Chondrocyte (in vitro differentiated cells): ENCODE results near the gene NUP188. TPM values are rescaled to one million over a fixed set of nuclear protein-coding genes. Genes with fewer than 3 reads are reported as not detected.
A peak's percentile ranks its signal among the peaks of the same experiment; 100 is the strongest.

Experiments
- DNase-seq: peaks from one replicate; pipeline ENCODE4 v3.0.0; 2021; ENCODE audit warnings: mixed read lengths, low spot score
- H3K27ac Mint-ChIP-seq: one replicate; pipeline ENCODE4 v1.8.0; 2021; ENCODE audit warnings: mild to moderate bottlenecking, moderate library complexity, mixed read lengths; ENCODE audit not compliant: unreplicated experiment
- H3K27me3 Mint-ChIP-seq: 2 replicates; pipeline ENCODE4 v1.8.0; 2021; ENCODE audit warnings: low read depth, mixed read lengths
- H3K36me3 Mint-ChIP-seq: 2 replicates; pipeline ENCODE4 v1.8.0; 2021; ENCODE audit warnings: low read depth, mixed read lengths
- H3K4me1 Mint-ChIP-seq: 2 replicates; pipeline ENCODE4 v1.8.0; 2021; ENCODE audit warnings: low read depth, mild to moderate bottlenecking, mixed read lengths
- H3K4me3 Mint-ChIP-seq: one replicate; pipeline ENCODE4 v1.8.0; 2021; ENCODE audit warnings: mild to moderate bottlenecking, moderate library complexity, mixed read lengths; ENCODE audit not compliant: unreplicated experiment
- H3K9me3 Mint-ChIP-seq: 2 replicates; pipeline ENCODE4 v1.8.0; 2021; ENCODE audit warnings: low read depth, mixed read lengths
- CTCF ChIP-seq: fragments of 200-600 bp; sonication (generic); IDR thresholded peaks from 2 replicates; pipeline ENCODE4 v1.5.0; 2021; ENCODE audit warnings: antibody characterized with exemption, mild to moderate bottlenecking, moderate library complexity
- total RNA-seq: library from RNA; stranded (reverse); gene quantifications from 3 replicates; pipeline ENCODE4 v1.2.1, GENCODE V29; 2021

Gene NUP188
- total RNA-seq, 1 donor from 2014 or later: 36.0 TPM

DNA sequence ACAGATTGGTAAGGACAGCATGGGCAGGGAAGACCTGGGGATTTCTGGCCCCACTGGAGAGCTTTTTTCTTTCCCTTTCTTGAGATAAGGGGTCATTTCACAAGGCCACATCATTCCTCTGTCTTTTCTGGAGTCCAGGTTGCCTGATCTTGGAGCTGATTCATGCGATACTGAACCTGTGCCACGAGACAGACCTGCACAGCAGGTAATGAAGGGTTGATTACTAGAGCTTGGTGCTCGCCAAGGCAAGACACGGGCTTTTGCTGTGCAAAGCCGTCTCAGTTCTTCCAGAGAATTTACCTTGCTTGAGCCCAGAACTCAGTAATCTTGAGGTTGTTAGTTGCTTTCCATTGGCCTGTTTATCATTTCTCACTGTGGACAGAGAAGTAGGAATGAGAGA, 39.2 kb downstream of the NUP188 start:
- H3K27ac Mint-ChIP-seq: peak overlapping the region; percentile 80
- H3K4me3 Mint-ChIP-seq: no peak overlapping the region
- no peaks in the 10 kb centered on the region for H3K9me3 Mint-ChIP-seq
- H3K27me3 Mint-ChIP-seq: no peaks in the 10 kb centered on the region
- H3K4me1 Mint-ChIP-seq: peaks cover 17% of the 10 kb centered on the region
- H3K36me3 Mint-ChIP-seq: peaks cover 48% of the 10 kb centered on the region
- no peak for TF ChIP-seq CTCF
- DNase-seq: no peak

DNA sequence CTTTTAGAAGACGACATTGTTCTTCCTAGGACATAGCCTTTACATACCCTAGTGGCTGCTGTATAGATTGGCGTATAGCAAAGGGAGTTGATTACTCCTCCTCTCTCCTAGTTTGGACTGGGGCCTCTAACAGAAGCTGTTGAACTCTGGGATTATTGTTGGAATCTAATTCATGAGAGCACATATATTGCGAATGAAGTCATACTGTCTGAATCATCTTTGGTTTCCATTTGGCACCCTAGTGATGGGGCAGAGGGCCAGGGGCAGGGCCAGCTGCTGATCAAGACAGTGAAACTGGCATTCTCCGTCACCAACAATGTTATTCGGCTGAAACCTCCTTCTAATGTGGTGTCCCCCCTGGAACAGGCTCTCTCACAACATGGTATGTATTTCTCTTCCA, 40.3 kb downstream of the NUP188 start:
- DNase-seq: peak; percentile 13
- Mint-ChIP-seq H3K36me3 (peaks cover 43% of the 10 kb centered on the region), H3K9me3 (no peaks in the 10 kb centered on the region), H3K27ac (peak overlapping the region; percentile 80), H3K4me3 (no peak overlapping the region), H3K4me1 (peaks cover 17% of the 10 kb centered on the region), H3K27me3 (no peaks in the 10 kb centered on the region)
- peak; percentile 8 for TF ChIP-seq CTCF

- H3K36me3 Mint-ChIP-seq: peaks cover 45% of the 10 kb centered on the region
These were observed 45.5 kb downstream of the NUP188 start for GRCh38 chr9:128992995-128993394.

GRCh38 chr9:128995791-128996190, 48.3 kb downstream of the NUP188 start:
- no peaks in the 10 kb centered on the region for H3K4me1 Mint-ChIP-seq
- H3K9me3 Mint-ChIP-seq: no peaks in the 10 kb centered on the region
- H3K27ac Mint-ChIP-seq: no peak overlapping the region
- no peak overlapping the region for H3K4me3 Mint-ChIP-seq
- DNase-seq: peak; percentile 15
- no peaks in the 10 kb centered on the region for H3K27me3 Mint-ChIP-seq
- TF ChIP-seq CTCF: no peak
- peaks cover 46% of the 10 kb centered on the region for H3K36me3 Mint-ChIP-seq

More at GRCh38 chr9:128992995-128993394, 45.5 kb downstream of the NUP188 start:
- Mint-ChIP-seq H3K27me3 (no peaks in the 10 kb centered on the region), H3K4me1 (peaks cover 4% of the 10 kb centered on the region), H3K4me3 (no peak overlapping the region), H3K27ac (no peak overlapping the region), H3K9me3 (no peaks in the 10 kb centered on the region)
- peak; percentile 52 for TF ChIP-seq CTCF
- no peak for DNase-seq

DNA sequence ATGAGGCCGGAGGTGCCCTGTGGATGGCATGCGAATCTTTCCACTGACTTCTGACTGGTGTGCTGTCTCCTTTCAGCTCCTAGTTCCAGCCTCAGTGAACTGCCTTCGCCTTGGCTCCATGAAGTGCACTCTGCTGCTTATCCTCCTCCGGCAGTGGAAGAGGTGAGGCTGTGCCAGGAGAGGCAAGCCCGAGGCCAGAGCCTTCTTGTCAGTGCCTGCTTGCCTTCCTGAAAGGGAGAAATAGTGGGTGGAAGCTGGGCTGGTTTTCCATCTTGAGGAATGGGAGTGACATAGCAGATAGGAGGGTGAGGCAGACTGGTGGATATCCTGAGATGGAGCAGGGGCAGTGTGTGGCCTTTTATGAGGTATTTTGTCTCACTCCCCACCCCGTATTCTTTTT, 51.0 kb downstream of the NUP188 start:
- TF ChIP-seq CTCF: no peak
- Mint-ChIP-seq H3K36me3 (peaks cover 58% of the 10 kb centered on the region), H3K4me1 (no peaks in the 10 kb centered on the region), H3K9me3 (no peaks in the 10 kb centered on the region), H3K27me3 (no peaks in the 10 kb centered on the region), H3K27ac (no peak overlapping the region), H3K4me3 (no peak overlapping the region)
- DNase-seq: peak; percentile 50
